Stimulated activated CD4-positive, alpha-beta T cell treated with anti-CD3 and anti-CD28 coated beads, Interleukin-15, amount 100 ng/mL, for 1 hour (primary cell): ENCODE data around the gene IGLL5.

Experiments
- DNase-seq, 2 donors: peaks; one replicate each; pipeline ENCODE4 v3.0.0-alpha.2; 2020; ENCODE audit warnings: low read depth in 1 of 2, low spot score in 1 of 2

IGLL5 gene

DNA sequence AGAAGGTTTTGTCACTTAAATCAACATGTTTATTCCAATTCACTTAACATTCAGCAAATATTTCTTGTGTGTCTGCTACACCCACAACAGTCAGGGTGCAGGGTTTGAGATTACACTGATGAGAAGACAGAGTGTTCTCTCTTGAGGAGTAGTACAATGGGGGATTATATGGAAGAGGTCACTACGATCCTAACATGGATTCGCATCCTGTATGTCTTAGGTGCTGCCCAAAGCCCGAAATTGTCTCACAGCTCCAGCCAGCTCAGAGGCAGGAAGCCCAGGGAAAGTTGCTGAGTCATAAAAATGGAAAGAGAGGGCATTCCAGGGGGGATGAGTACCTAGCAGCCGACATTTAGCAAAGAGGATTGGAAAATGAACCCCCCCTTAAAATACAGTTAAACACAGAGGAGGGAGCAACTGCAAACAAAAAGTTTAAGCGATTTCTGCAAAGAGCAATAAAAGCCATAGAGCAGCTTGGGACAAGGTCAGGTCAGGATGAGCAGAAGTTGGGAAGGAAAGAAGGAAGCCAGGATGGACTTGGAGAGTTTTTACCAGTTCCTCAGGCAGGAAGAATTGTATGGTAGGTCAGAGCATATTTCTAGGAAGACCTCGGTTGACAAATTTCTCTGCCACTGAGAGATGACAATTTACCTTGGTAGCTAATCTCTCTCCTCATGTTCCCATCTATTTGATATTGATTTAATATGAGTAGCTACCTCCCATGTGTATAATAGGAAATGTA is 49.5 kb downstream of the IGLL5 start:
- DNase-seq, result no peak

DNA sequence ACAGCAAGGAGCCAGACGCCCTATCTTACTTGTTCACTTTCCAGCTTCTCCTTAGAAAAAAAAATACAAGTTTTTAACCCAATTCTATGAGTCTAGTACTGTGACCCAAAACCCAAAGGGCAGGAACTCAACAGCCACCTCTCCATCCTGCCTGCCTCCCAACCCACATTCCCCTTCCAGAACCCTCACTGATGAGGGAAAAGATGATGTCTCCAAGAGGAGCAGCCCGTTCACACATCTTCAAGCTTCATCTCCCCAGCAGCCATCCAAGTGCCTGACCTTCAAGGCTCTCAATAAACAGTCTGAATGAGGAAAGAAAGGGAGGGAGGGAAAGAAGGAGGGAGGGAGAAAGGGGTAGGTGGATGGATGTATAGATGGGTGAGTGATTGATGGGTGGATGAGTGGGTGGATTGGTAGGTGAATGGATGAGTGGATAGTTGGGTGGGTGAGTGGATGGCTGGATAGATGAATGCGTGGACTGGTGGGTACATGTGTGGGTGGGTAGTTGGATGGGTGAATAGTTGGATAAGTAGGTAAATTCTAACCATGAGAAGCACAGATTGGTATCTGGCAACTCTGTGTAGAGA is 50.4 kb downstream of the IGLL5 start:
- no peak for DNase-seq

DNA sequence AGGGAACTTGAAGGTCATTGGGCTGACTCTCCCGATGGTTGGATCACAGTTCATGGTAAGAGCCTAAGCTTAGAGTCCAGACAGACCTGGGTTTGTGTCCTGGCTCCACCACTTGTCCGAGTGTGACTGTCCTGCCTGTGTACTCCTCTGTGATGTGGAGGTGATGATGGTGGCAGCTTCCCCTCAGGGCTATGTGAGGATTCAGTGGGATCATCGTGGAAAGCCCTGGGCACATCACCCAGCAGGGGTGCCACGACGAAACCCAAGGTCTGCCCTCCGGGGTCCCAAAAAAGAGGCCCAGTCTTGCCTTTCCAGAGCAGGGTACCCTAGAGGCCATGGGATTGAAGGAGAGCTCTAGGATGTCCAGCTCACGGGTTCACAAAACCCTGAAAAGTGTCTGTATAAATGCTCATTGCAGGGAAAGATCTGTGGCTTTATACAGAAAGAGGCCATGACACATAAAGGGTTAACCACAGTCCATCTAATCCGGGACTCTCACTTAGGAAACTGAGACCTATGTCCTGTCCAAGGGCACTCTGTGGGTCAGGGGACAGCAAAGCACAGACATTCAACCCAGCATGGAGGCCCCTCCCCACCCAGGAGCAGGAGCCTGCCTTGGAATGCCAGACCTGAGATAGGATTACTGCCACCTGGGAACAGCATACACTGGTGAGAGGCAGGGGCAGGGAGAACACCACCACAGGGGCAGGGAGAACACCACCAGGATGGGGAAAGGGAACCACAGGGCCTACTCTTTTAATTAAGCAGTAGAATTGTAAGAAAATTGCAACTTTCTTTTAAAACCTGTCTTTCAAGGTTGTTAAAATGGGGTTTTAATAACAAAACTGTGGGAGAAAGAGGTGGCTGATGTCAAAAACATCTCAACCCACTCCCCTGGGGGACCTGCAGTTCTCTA is 51.3 kb downstream of the IGLL5 start:
- no peak for DNase-seq

DNA sequence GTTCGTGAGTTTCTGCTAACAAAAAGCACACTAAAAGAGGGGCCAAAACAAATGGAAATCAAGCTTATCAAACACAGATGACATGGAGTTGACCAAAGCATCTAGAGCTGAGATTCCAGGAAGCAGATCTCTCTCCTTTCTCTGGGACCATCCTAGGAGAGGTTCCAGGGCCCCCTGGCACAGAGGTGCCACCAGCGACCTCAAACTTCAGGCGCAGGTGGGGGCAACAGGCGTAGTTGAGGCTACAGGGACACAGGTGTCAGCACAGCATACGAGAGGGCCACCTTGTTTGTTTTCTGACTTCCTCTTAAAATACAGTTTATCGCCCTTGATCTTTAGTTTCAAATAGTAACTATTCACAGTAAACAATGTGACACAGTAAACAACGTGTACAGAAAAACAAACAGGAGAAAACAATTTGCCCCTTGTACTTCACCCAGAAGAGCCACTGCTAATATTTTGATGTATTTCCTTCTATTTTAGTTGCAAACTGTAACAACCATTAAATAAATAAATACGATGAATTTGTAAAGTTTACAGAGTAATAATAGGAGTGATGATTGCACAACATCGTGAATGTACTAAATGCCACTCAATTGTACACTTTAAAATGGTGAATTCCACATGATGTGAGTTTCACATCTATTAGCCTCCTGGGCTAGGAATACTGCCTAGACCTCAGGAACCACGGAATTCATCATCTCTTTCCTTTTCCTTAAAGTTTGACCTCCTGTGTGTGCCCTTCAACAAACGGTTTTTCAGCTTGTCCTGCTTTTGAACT is 52.2 kb downstream of the IGLL5 start:
- no peak for DNase-seq

DNA sequence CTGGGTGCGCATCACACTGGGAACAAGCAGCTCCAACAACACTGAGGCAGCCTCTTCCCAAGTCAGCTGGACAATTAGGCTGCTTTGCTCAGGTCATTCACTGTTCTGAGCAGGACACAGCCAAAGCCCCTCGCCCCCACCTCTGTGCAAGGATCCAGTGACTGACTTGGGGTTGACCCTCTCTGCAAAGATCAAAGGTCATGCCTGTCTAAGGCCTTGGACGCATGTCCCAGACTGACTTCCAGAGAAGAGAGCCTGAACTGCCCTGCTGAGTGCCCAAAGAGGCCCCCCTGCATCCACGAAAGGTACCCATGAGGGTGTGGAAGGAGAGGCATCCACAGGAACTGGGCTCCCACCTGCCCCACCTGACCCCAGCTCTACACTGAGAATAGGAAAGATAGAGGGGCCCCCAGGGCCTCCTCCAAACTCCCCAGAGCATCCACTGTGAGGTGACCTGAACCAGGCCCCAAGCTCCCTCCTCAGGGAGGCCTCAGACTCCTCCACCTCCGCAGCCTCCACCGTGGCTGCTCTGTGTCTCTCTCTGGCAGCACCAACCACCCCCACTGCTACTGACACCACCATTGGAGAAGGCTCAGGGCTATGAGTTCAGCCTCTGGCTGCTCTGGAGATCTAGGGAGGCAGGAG is 53.5 kb downstream of the IGLL5 start:
- no peak for DNase-seq

DNA sequence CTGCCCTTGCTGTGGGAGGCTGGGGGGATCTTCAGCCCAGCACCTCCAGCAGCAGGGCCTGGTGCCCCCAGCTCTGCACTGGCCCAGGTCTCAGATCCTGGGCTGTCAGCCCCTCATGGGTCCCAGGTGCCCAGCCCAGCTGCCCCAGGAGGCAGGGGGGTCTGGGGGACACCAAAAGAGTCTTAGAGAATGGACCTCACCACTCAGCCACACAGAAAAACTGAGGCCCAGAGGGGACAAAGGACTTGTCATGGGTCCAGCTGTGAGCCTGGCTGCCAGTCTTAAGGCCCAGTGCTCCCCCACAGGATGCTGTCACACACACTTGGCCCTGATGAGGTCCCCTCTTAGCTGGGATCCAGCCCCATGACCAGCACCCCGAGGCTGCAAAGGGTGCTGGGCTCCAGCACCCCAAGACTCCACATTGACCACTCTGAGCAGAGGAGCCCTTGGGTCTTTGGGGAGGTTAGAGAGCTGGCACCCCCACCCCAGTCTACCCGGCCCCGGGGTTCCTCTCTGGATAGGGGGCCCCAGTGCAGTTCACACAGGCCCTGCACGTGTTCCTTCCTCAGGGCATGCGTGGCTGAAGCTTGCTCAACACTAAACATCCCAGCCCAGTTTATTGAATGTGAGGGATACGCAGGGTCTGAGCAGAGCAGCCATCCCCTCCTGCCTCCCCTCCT is 54.4 kb downstream of the IGLL5 start:
- DNase-seq, result no peak

DNA sequence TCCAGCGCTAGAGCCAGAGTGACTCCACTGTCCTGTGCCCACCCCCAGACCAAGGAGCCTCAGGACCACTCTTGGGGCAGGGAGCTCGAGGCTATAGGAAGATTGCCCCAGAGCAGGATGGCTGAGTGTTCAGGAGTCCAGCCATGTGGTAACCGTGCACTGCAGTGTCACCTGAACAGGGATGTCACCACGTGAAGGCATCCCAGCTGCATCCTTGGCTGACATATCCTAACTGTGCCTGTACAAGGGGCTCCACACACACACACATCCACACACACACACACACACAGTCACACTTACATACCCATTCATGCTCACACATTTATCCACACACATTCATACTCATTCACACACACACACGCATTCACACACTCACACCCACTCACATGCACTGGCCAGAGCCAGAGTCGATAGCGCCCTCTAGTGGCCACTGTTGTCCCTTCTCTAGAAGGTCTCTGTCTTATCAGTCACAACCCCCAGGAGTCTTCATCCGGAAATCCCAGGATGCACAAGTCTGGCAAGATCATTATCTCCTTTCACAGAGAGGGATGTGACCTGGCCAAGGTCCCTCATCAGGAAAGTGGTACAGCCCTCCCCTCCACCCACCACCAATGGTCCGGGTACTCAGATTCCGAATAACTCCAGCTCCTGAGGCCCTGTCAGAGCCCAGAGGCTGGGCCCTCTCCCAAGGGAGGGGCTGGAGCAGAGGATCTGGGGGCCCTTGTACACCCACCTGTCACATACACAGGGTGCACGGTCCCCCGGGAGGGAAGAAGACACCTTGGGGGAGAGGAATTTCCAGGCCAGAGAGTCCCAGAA is 55.1 kb downstream of the IGLL5 start:
- peak; percentile 43 to 51 for DNase-seq

DNA sequence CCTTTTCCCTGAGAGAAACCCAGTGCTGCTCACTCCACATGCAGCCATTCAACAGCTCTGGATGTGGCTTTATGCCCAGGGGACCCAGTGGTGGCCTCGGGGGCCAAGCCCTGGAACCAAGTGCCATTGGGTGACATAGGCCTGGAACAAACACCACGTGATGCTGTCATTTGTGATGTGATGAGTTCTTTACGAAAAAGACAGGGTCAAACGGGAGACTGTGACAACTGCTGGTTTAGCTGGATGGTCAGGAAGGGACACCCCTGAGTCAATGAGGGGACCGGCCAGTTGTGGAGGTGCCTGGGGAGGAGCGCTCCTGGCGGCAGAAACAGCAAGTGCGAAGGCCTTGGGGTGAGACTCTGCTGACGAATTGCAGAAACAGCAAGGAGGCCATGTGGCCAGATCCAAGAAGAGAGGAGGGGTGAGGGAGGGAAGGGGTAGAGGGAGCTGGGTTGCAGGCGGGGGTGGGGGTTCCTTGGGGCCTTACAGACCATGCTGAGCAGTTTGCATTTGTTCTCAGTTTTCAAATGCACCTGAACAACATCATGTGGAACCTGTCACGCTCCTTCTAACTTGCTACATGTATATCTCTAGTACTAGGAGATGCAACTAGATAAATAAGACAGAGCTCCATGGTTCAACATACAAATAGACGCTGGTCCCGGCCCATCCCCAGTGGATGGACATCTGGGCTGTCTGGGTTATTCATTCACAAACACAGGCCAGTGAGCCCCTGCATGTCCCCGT is 56.1 kb downstream of the IGLL5 start:
- no peak for DNase-seq

DNA sequence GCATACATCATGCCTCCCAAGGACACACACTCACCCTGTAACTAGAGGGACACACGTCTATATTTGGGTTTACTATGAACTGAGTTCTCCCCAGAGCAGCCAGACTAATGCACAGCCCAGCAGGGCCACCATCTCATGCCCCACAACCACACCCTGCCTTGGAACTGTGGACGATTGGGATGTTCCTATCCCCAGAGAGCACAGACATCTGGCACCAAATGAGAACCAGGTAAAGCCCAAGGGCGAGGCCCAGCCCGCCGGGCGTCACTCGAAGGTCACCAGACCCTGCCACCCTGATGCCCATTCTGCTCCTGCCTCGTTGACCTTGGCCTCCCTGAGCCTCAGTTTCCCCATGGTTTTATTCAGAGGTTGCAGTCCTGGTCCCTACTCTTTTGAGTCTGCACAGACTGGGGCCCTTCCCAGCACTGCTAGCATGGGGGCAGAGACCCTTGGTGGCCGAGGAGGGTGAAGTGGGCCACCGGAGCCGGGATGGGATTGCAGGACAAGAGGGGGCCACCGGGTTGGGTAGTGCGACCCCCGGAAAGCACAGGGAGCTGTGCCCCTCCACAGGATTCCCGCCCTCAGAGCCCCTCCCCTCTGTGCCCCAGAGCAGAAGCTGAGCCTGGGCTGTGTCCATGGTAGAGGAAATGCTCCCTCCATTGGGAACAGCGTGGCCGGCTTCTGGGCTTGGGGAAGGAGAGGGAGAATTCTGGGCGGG is 56.8 kb downstream of the IGLL5 start:
- no peak for DNase-seq

DNA sequence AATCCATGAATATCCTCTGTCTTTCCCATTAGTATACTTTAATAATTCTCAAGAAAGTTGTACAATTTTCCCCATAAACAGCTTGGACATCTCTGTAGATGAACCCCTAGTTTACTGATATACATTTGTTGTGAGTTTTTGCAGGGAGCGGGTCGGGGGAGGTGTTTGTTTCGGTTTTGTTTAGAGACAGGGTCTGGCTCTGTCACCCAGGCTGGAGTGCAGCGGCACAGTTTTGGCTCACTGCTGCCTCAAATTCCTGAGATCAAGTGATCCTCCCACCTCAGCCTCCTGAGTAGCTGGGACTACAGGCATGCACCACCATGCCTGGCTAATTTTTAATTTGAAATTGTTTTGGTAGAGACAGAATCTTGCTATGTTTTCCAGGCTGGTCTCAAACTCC is 57.6 kb downstream of the IGLL5 start:
- DNase-seq, result no peak
